HG02973 (cell line): ENCODE data around the gene BBS12.

Experiments
- ATAC-seq: cut with Tn5 transposase; IDR thresholded peaks from one replicate; pipeline ENCODE4 v1.9.1; 2021; ENCODE audit warnings: moderate library complexity; ENCODE audit not compliant: unreplicated experiment

Gene BBS12

DNA sequence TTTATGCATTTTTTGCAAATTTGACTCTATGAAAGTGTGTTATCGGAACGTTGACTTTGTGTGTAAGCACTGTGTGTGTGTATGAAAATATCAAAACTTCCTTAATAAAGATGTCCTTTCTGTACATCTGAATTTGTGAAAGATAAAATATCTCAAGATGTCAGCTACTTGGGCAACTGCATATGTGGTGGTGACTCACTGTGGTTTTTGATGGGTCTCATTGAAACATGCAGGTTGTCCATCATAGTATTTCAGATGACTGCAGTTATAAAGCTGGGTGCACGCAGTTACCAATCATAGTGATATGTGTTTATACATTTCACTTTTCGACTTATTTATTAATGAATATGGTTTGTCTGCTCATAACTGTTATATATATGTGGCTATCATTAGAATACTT, 19.7 kb upstream of the BBS12 start:
- ATAC-seq, result no peak

DNA sequence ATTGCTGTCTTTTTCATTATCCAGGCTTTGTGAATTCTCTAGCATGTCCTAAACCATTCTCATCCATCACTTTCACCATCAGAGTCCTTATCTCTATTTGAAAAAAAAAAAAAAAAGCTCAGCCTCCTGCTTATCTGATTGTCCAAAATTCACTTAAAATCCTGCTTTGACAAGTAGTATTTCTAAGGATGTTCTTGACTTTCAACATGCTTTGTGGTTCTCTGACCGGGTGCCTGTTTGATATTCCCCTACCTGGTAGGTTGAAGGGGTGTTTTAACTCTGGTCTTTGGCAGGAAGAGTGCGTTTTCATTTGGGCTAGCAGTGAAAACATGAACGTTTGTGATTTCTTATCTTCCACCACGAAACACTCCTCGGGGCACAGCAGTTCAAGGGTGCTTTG, 17.3 kb upstream of the BBS12 start:
- ATAC-seq, result no peak

DNA sequence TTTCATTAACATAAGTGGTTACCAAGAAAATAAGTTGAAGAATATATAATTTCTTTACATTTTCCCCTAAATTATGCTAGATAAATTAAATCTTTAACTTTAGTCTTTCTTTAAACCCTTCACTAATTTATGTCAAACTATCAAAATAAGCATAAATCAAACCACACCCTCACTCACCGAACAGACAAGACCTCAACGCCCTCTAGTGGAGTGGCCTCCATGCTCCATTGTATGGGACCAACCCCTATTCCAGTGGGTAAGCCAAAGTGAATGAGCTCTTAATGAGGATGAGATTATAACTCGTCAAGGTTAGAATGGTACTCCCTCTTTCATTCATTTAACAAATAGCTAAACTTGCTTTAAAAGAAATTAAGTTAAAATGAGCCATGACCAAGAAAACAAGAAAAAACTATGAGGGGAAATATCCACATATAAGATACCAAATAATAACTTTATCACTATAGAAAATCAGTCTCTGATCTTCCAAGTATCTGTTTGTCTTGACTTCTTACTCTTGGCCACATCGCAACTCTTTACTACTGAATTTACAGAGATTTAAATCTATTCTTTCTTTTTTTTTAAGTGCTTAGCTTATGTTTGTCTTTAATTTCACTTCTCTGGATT, 15.6 kb upstream of the BBS12 start:
- peak; percentile 91 for ATAC-seq

DNA sequence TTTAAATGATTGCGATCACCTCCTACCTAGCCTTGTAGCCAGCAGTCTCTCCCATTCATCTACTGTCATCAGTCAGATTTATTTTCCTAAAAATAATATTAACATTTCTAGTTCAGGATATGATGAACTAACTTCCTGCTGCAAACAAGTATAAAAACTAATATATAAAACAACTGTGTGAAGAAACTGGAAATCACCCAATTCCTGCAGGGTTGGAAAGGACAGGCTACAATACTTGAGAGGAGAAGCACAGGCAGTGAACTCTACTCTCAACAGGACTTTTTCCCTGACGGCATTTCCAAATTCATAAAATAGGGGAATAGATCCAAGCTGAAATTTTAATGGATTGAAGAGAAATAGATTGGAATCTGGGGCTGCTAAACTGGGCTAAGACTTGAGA, 14.2 kb upstream of the BBS12 start:
- no peak for ATAC-seq

DNA sequence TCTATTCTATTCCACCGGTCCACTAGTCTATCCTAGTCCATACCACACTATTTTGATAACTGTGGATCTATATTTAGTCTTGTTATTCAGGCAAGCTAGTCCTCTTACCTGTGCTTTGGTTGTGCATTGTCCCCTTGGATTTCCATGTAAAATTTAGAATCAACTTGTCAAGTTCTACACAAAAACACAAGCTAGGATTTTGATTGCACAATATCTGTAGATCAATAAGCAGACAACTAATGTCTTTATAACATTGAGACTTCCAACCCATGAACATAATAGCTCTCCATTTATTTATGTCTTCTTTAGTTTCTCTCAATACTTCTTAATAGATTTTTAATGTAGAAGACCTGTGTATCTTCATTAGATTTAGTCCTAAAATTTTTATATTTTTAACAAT, 10.2 kb upstream of the BBS12 start:
- ATAC-seq, result no peak

DNA sequence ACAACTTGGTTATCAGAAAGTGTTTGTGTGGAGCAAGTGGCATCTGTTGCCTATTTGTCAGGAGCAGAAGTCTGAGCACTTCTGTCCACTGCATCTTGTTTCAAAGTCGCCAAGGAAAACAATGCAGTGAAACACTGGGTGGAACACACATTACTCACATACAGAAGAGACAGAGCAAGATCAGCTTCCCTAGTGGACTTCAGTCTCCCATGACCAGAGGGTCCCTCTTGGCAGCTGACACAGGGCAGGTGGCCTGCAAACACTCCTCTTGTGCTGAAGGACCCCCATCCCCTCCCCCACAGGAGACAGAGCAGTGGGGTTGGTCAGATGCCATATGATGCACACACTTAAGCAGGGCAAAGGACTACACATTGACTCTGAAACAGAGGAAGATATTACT, 3.6 kb upstream of the BBS12 start:
- ATAC-seq, result no peak

DNA sequence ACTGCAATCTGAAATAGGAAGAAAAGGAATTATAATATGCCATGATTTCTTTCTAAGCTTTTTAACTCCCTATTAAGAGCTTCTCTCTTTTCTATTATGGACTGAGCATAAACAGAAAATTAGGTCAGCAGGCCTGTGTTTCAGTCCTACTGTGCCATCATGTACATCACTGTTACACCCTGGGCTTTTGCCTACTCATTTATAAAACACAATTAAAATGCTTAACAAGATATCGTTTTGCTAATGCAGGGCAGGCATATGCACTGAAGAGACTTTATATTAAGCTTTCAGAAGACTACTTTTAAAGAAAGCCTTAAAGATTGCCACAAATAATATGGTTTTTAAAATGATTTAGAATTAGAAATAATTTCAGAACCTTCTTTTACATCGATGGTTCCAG, 828 bp upstream of the BBS12 start:
- ATAC-seq, result no peak

DNA sequence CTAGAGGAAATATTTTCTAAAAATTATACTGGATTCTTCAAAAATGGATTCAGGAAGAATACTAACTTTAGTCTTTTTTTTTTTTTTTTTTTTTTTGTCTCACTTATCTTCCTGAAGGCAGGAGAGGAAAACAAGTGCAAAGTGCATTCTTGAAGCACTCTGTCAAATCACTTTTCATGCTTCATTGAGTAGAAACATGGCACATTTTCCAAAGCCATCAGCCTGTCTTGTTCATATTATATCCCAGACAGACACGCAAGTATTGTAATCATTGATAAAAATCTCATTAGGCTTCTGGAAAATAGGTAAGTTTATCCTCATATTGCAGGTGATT, 1.2 kb downstream of the BBS12 start:
- no peak for ATAC-seq

DNA sequence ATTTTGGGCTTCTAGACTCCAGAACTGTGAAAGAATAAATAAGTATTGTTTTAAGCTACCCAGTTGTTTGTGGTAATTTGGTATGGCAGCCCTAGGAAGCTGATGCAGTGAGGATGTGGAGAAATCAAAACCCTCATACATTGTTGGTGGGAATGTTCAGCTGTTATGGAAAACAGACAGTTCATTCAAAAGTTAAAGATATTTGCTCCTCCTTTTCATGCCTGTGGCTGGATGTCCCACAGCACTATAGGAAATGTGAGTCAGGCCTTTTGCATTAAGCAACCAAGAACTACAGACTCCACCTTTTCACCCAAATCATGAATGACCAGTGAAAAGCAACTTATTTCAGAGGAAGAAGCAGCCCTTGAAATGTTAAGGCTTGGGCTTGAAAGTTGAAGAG, 6.7 kb downstream of the BBS12 start:
- ATAC-seq, result no peak

DNA sequence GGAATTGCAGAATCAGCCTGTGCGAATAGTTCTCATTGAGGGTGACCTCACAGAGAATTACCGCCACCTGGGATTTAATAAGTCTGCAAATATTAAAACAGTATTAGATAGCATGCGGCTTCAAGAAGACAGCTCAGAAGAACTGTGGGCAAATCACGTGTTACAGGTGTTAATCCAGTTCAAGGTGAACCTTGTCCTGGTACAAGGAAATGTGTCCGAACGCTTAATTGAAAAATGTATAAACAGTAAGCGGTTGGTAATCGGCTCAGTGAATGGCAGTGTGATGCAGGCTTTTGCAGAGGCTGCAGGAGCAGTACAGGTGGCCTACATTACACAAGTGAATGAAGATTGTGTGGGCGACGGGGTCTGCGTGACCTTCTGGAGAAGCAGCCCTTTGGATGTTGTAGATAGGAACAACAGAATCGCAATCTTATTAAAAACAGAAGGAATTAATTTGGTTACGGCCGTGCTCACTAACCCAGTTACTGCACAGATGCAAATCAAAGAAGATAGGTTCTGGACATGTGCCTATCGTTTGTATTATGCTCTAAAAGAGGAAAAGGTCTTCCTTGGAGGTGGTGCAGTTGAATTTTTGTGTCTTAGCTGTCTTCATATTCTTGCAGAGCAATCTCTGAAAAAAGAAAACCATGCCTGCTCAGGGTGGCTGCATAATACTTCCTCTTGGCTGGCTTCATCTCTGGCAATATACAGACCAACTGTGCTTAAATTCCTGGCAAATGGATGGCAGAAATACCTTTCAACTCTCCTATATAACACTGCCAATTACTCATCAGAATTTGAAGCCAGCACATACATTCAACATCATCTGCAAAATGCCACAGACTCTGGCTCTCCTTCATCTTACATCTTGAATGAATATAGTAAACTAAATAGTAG, 10.7 kb downstream of the BBS12 start:
- no peak for ATAC-seq

DNA sequence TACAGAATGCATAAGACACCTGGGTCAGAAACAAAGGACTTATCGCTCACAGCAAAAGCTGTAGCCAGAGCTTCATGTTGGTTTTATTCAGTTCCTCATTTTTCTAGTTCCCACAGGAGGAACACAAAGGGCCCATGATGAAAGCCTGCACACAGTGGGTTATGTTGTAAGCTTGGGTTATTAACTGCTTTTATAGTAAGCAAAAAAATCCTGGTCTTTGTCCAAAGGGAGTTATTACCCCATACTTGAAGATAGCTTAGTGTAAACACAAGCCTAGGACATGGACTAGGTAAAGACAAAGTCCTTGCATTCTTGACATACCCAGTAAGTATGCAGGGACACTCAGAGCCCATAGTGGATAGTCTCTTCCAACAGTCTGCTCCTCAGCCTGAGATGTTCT, 11.7 kb downstream of the BBS12 start:
- no peak for ATAC-seq

DNA sequence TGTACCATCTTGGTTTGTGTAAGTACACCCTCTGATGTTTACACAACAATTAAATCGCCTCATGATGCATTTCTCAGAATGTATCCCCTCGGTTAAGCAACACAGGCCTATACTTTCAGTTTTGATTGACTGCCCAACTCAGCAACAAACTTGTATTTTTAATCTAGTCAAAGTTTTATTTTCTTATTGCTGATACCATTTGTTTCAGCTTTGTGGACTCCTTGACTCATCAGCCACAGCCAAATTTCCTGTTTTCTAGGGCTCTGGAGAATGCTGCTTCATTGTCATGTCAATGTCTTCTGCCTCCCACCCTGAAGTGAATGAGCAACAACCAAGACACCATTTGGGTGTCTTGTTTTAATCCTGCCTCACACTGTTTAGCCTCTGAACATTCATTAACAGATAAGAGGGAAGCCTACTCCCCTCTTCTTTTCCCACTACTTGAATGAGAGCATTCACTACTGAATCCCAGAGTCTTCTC, 14.0 kb downstream of the BBS12 start:
- ATAC-seq, result no peak

DNA sequence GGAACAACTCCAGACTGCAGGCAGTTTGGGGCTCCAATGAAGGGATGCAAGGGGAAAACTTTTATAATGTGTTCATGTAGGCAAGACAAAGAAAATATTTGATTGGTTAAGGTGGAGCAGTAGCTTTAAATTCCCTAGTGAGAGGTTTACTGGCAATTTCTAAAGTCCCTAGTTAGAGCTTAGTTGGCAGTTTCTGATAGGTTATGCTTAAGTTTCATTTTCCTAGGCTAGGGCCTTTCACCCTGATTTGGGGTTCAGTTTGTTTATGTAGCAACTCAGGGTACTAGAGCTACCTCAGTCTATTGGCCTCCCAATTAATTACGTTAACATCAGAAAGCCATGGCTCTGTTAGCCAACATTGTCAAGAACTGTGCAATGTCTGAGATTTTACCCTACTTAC, 14.6 kb downstream of the BBS12 start:
- ATAC-seq, result no peak

DNA sequence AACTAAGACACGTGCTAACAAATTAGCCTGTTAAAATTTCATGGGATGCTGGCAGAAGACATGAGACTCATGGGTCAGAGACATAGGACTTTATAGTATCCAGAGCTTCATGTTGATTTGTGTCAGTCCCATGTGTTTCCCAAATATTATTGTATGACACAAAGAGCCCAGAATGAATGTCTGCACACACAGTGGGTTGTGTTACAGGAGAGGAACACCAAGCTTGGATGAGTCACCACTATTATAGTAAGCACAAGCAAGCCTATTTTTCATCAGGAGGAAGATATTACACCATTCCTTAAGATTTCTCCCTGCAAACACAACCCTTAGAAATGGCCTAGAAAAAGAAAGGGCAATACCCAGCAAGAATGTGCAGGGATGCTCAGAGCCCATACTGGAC, 15.4 kb downstream of the BBS12 start:
- no peak for ATAC-seq

DNA sequence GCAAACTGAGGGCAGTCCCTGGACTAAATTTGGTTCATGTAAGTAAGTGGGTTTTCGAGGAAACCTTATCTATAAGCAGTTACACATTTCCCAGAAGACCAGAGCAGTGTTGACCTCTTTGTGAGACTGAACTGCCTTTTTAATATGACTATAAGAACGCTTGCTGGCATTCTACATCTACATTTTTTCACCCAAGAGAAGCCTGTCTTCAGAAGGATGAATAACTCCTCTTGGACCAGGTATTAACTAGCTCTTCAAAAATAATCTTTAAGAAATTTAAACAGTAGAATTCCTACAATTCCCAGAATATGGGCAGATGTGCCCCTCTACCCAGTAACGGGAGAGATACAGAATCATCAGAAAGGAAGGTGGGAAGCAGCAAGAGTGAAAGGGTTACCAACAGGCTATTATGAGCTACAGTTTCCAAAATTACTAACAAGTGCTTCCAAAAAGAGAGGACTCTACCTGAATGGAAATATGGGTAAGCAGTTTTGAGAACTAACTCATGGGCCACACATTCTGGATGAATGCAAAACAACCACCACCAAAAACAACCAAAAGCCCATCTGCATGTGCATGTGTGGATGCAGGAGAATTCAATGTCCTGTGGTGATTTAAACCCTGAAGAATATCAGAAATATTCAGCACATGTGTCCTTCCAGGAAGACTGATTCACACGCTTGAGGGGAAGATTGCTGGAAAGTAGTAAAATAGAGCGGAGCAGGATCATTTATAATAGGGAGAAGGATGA, 17.4 kb downstream of the BBS12 start:
- ATAC-seq, result no peak

DNA sequence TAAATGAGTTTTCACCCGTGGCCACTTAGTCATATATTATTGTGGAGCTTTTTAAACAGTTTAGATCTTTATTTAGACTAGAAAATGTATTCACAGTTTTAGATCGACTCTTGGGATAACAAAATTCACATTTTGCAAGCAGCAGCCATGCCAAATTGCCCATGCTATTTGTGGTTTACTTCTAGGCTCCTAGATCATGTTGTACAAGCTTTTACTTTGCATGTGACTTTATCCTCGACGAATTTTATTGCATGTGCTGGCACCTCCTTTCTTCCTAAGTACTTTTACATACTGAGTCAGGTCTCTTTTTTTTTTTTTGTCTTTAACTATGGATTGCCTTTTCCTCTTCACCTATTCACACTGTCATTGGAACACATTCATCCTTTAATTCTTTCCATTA, 23.2 kb downstream of the BBS12 start:
- ATAC-seq, result no peak

DNA sequence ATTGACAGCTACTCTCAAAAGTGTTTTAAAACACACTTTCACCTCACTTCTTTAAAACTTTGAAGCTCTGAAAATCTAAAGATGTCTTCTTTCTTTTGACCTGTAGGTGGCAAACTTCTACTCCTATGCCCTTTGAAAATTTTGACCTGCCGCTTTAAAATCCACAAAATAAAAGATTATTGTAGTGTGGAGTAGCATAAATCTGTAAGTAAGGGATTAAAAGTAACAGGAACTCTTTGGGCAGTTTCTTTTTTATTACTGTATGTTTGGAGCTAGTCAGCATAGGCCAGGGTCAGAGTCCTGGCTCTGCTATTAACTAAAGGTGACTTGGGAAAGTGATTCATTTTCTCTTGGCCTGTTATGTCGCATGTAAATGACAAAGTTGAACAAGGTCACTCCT, 25.5 kb downstream of the BBS12 start:
- ATAC-seq, result no peak

DNA sequence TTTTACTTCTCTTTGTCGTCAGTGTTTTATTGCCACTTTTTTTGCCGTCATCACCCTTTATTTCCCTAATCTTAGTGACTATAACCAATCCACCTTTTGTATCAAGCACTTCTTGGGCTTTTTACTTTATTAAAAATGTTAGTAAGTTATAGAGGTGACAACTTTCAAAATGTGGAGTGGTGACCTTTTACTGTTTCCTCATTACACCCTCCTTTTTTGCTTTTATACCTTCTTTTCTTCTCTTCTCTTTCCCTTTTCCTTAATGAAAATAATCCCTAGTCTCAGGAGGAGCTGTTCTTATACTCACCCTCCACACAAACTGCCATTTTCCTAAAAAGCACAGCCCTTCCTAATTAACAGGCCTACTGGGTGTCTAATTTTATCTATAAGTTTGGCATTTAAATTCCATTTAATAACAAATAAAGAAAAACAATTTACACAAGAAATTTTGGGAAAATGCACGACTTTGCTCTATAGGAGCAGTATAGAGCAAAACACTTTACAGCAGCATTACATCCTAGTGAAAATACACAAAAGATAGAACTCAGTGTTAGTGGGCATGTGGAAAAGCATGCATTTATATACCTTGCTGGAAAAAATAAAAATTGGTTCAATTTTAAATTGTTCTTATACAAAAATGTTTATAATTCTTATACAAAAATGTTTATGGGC, 27.3 kb downstream of the BBS12 start:
- no peak for ATAC-seq

DNA sequence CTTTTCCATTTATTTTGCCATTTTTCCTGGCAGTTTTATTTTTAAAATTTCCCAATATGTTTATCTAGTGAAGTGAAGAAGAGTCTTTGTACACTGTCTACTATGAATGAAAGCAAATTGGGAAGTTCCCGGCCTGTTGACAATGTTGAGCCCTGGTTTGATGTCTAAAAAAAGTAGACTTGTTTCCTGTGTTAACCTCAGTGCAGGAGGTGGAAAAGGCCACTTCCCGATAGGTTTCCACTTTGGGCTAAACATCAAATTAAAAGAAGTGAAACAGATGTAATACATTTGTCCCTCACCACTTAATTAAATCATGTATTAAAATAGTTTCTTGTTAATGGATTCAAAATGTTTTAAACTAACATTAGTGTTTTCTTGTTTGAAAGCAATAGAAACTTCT, 30.0 kb downstream of the BBS12 start:
- no peak for ATAC-seq

DNA sequence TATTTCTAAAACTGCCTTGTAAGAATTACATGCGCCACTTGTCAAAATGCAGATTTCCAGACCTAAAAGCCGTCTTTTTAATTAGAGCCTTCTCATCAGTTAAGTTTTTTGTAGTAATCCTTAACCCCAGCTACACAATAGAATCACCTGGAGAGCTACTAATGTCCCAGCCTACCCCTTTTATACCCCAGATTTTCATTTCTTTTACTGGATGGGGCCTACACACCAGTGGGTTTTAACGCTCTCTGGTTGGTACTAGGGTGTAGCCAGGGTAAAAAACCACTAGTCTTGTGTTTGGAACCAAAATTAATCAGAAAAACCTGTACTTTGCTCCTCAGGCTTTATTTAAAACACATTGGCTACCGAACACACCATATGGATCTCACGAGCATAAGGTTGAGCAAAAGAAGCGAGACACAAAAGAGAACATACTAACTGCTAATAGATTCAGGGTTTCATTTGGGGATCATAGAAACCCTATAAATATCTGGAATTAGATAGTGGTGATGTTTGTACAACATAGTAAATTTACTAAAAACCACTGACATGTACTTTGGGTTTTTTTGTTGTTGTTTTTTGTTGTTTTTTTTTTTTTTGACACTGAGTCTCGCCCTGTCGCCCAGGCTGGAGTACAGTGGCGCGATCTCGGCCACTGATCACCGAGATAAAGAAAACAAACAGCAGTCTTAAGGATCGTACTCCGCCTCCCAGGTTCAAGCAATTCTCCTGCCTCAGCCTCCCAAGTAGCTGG, 30.6 kb downstream of the BBS12 start:
- no peak for ATAC-seq
